ENCODE measurements around the gene ADAM30.

DNA sequence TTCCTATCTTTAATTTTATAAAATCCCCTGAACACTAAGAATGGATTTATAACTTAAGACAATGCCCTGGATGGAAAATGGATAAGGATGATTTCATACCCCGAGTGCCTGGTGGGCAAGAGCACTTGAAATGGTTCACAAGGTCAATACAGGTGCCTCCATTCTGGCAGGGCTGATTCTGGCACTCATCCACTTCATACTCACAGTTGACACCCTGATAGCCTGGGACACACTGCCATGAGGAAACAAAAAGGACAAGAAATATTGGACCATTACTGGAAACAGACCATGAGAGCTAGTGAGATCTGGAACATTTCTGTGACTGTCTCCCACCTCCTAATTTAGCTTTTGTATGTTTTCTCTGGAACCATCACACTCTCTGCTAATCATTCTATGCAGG lies 39.1 kb upstream of the ADAM30 start:
- TF ChIP-seq, protein P1, sequence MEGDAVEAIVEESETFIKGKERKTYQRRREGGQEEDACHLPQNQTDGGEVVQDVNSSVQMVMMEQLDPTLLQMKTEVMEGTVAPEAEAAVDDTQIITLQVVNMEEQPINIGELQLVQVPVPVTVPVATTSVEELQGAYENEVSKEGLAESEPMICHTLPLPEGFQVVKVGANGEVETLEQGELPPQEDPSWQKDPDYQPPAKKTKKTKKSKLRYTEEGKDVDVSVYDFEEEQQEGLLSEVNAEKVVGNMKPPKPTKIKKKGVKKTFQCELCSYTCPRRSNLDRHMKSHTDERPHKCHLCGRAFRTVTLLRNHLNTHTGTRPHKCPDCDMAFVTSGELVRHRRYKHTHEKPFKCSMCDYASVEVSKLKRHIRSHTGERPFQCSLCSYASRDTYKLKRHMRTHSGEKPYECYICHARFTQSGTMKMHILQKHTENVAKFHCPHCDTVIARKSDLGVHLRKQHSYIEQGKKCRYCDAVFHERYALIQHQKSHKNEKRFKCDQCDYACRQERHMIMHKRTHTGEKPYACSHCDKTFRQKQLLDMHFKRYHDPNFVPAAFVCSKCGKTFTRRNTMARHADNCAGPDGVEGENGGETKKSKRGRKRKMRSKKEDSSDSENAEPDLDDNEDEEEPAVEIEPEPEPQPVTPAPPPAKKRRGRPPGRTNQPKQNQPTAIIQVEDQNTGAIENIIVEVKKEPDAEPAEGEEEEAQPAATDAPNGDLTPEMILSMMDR (IDR thresholded peaks at IDR 0.05) = no peak
- no peak for TF ChIP-seq POLR2A (IDR thresholded peaks at IDR 0.05)

All from uterus (tissue), 2 donors.